HepG2 (cell line): ENCODE results near the gene TM4SF5. TPM values are rescaled to one million over a fixed set of nuclear protein-coding genes. Genes with fewer than 3 reads are reported as not detected.

Experiments
- CEBPG ChIP-seq: IDR thresholded peaks from 2 replicates; pipeline ENCODE4 v1.6.1; 2016
- ETV6 ChIP-seq: sonication (generic); formaldehyde crosslinking; conservative IDR thresholded peaks from 2 replicates; pipeline ENCODE4 v1.4.0; 2020; ENCODE audit warnings: missing genetic modification reagents
- HMGXB4 ChIP-seq, 2 experiments: sonication (generic) in 1 of 2; formaldehyde crosslinking in 1 of 2; IDR thresholded peaks; 2 replicates each; pipeline versions ENCODE4 v1.4.0 to v1.6.1; 2018 to 2020; ENCODE audit warnings: missing genetic modification reagents in 2 of 2, borderline replicate concordance in 1 of 2, low read depth in 1 of 2, mild to moderate bottlenecking in 1 of 2, missing biosample characterization in 1 of 2
- HNF4G ChIP-seq, 2 experiments: sonication (generic) in 1 of 2; formaldehyde crosslinking in 1 of 2; IDR thresholded peaks; 2 replicates each; pipeline versions ENCODE4 v1.4.0 to v1.6.1; 2011 to 2020; ENCODE audit warnings: borderline replicate concordance in 2 of 2, low read depth in 2 of 2, mild to moderate bottlenecking in 2 of 2, low read length in 1 of 2, missing genetic modification reagents in 1 of 2, moderate library complexity in 1 of 2
- KAT8 ChIP-seq: IDR thresholded peaks from 2 replicates; pipeline ENCODE4 v1.6.1; 2016; ENCODE audit warnings: missing genetic modification reagents, missing compliant biosample characterization
- KLF11 ChIP-seq: IDR thresholded peaks from 2 replicates; pipeline ENCODE4 v1.6.1; 2016; ENCODE audit warnings: missing compliant biosample characterization
- MBNL3 ChIP-seq: fragments of 250-450 bp; sonication (Bioruptor Pico); conservative IDR thresholded peaks from 2 replicates; pipeline ENCODE4 v1.8.0; 2022; ENCODE audit warnings: mild to moderate bottlenecking, inconsistent platforms
- NPAS2 ChIP-seq: sonication (generic); formaldehyde crosslinking; IDR thresholded peaks from 2 replicates; pipeline ENCODE4 v1.8.0; 2022; ENCODE audit warnings: mild to moderate bottlenecking, missing genetic modification reagents, borderline replicate concordance
- NR0B2 ChIP-seq: sonication (generic); formaldehyde crosslinking; IDR thresholded peaks from 2 replicates; pipeline ENCODE4 v1.4.0; 2020; ENCODE audit warnings: mild to moderate bottlenecking, missing genetic modification reagents
- PRDM15 ChIP-seq: sonication (generic); formaldehyde crosslinking; IDR thresholded peaks from 2 replicates; pipeline ENCODE4 v1.4.0; 2020; ENCODE audit warnings: missing genetic modification reagents
- STAG1 ChIP-seq: sonication (generic); formaldehyde crosslinking; IDR thresholded peaks from 2 replicates; pipeline ENCODE4 v1.4.0; 2020; ENCODE audit warnings: missing genetic modification reagents
- TIGD3 ChIP-seq: sonication (generic); formaldehyde crosslinking; IDR thresholded peaks from 2 replicates; pipeline ENCODE4 v1.5.1; 2020; ENCODE audit warnings: mild to moderate bottlenecking, missing genetic modification reagents, borderline replicate concordance
- ZKSCAN5 ChIP-seq: sonication (generic); formaldehyde crosslinking; IDR thresholded peaks from 2 replicates; pipeline ENCODE4 v1.5.1; 2020; ENCODE audit warnings: mild to moderate bottlenecking, missing genetic modification reagents
- ZNF136 ChIP-seq: sonication (generic); formaldehyde crosslinking; IDR thresholded peaks from 2 replicates; pipeline ENCODE4 v1.8.1; 2022; ENCODE audit warnings: low read depth, mild to moderate bottlenecking, moderate library complexity, missing genetic modification reagents
- ZNF460 ChIP-seq: sonication (generic); formaldehyde crosslinking; IDR thresholded peaks from 2 replicates; pipeline ENCODE4 v1.5.1; 2020; ENCODE audit warnings: missing genetic modification reagents, mild to moderate bottlenecking, borderline replicate concordance
- ZNF644 ChIP-seq: IDR thresholded peaks from 2 replicates; pipeline ENCODE4 v1.6.1; 2016; ENCODE audit warnings: low read depth
- ZNF878 ChIP-seq: sonication (generic); formaldehyde crosslinking; IDR thresholded peaks from 2 replicates; pipeline ENCODE4 v1.8.1; 2023; ENCODE audit warnings: mild to moderate bottlenecking, missing genetic modification reagents, moderate library complexity
- polyA plus RNA-seq, 8 experiments: library from polyadenylated mRNA; depleted of rRNA in 3 of 8; stranded (reverse) in 7 of 8; unstranded in 1 of 8; fragments of >200 nt; fragmentation: Illumina TruSeq in 4 of 8; extraction: Trizol in 4 of 8; gene quantifications; 2 replicates each; pipeline versions ENCODE4 v1.2.1 to v1.2.3, GENCODE V29; 2011 to 2016; ENCODE audit warnings: low read depth in 4 of 8, missing spikeins in 1 of 8, mixed read lengths in 1 of 8; ENCODE audit not compliant: insufficient read depth in 1 of 8
- total RNA-seq, 5 experiments: library from RNA; depleted of rRNA; stranded (reverse); fragments of >200 nt; fragmentation: Illumina TruSeq; extraction: Trizol; gene quantifications; 2 replicates each; pipeline ENCODE4 v1.2.3, GENCODE V29; 2016; ENCODE audit warnings: low read depth in 1 of 5
- TF ChIP-seq, protein P1 (sequence below): sonication (generic); formaldehyde crosslinking; IDR thresholded peaks from 2 replicates; pipeline ENCODE4 v1.4.0; 2020; ENCODE audit warnings: mild to moderate bottlenecking, missing genetic modification reagents

The TM4SF5 gene
- total and polyA plus RNA-seq, 2 of the 13 experiments (the other 11 are each of a cell fraction or from before 2014, with no cell fraction given): 30.1 to 126 TPM

DNA sequence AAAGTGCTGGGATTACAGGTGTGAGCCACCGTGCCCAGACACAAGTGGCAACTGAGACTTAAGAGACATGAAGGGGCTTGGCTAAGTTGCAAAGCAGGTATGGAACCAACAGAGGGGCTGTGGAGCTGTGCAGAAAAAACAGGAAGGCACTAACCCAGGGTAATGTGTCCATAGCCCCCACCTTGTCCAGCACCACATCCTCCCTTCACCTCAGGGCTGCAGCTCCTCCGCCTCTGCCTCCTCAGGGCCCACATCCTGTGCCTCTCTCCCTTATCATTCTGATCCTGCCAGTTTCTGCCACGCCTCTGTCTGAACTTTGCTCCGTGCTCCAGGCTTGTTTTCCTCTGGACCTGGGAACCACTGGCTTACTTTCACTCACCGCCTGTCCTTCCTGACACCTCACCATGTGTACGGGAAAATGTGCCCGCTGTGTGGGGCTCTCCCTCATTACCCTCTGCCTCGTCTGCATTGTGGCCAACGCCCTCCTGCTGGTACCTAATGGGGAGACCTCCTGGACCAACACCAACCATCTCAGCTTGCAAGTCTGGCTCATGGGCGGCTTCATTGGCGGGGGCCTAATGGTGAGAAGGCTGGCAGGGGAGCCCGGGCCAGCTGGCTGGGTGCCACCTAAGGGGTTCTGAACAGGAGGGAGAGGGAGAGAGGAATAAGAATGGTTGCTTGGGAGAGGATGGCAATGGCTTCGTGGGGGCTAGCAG, at the start of gene TM4SF5 (continued):
- TF ChIP-seq NR0B2 (CRISPR knock-in tag) (peak; percentile 70; the same call in 1 of the 2 replicates), STAG1 (CRISPR knock-in tag) (peak; percentile 25; the same call in 1 of the 2 replicates), ZNF878 (peak; percentile 56; the same call in 1 of the 2 replicates), CEBPG (CRISPR knock-in tag) (peak; percentile 35; the same call in 1 of the 2 replicates), HMGXB4 (CRISPR knock-in tag; IDR thresholded peaks at IDR 0.05; ENCODE audit: borderline replicate concordance in 1 of 2, low read depth in 1 of 2) (peak; percentile 72 to 78; a peak in 3 of 4 replicates), ZNF460 (CRISPR knock-in tag) (peak; percentile 92), TIGD3 (CRISPR knock-in tag) (no peak), HNF4G (IDR thresholded peaks at IDR 0.05; ENCODE audit: borderline replicate concordance, low read depth, low read length) (peak; percentile 83), HNF4G (CRISPR knock-in tag; IDR thresholded peaks at IDR 0.05; ENCODE audit: borderline replicate concordance, low read depth) (peak; percentile 88; the same call in 1 of the 2 replicates), ZNF136 (no peak), KLF11 (CRISPR knock-in tag) (peak; percentile 88; the same call in 1 of the 2 replicates), MBNL3 (no peak), PRDM15 (peak; percentile 63; the same call in 1 of the 2 replicates), ETV6 (CRISPR knock-in tag) (no peak), ZKSCAN5 (CRISPR knock-in tag) (no peak), KAT8 (CRISPR knock-in tag) (peak; percentile 73), NPAS2 (CRISPR knock-in tag) (no peak), ZNF644 (CRISPR knock-in tag) (peak; percentile 60; the same call in 1 of the 2 replicates)
- TF ChIP-seq, protein P1, sequence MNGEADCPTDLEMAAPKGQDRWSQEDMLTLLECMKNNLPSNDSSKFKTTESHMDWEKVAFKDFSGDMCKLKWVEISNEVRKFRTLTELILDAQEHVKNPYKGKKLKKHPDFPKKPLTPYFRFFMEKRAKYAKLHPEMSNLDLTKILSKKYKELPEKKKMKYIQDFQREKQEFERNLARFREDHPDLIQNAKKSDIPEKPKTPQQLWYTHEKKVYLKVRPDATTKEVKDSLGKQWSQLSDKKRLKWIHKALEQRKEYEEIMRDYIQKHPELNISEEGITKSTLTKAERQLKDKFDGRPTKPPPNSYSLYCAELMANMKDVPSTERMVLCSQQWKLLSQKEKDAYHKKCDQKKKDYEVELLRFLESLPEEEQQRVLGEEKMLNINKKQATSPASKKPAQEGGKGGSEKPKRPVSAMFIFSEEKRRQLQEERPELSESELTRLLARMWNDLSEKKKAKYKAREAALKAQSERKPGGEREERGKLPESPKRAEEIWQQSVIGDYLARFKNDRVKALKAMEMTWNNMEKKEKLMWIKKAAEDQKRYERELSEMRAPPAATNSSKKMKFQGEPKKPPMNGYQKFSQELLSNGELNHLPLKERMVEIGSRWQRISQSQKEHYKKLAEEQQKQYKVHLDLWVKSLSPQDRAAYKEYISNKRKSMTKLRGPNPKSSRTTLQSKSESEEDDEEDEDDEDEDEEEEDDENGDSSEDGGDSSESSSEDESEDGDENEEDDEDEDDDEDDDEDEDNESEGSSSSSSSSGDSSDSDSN (CRISPR knock-in tag): peak; percentile 62
